GM12878 (cell line): ENCODE data around the gene RGPD6.
"Not testable (repeated sequence)": the region's sequence is repeated elsewhere in the genome, so short reads cannot be mapped to it uniquely, and the experiment has no call there.

Experiments
- CEBPB ChIP-seq, 2 experiments: fragments of 150-350 bp in 1 of 2; IDR thresholded peaks; 2 replicates each; pipeline ENCODE4 v1.6.1; 2012 to 2014; ENCODE audit warnings: low read depth in 2 of 2, low read length in 2 of 2, borderline replicate concordance in 1 of 2, inconsistent platforms in 1 of 2
- CREB1 ChIP-seq: IDR thresholded peaks from 2 replicates; pipeline ENCODE4 v1.6.1; 2012; ENCODE audit warnings: low read depth, mild to moderate bottlenecking, inconsistent platforms
- ETV6 ChIP-seq, 2 experiments: fragments of 450-650 bp in 1 of 2; IDR thresholded peaks in 1 of 2; conservative IDR thresholded peaks in 1 of 2; 2 replicates each; pipeline ENCODE4 v1.6.1; 2014; ENCODE audit warnings: antibody characterized with exemption in 1 of 2, borderline replicate concordance in 1 of 2, low read depth in 1 of 2, mild to moderate bottlenecking in 1 of 2, moderate library complexity in 1 of 2
- HDAC2 ChIP-seq: fragments of 200-600 bp; sonication (generic); IDR thresholded peaks from 2 replicates; pipeline ENCODE4 v1.6.1; 2017
- HDGF ChIP-seq: fragments of 450-650 bp; IDR thresholded peaks from 2 replicates; pipeline ENCODE4 v1.6.1; 2016; ENCODE audit warnings: antibody characterized with exemption
- NR2C2 ChIP-seq: IDR thresholded peaks from 2 replicates; pipeline ENCODE4 v1.6.1; 2011; ENCODE audit warnings: borderline replicate concordance, low read depth; ENCODE audit not compliant: control insufficient read depth, insufficient read length
- SREBF2 ChIP-seq: IDR thresholded peaks from 2 replicates; pipeline ENCODE4 v1.6.1; 2012; ENCODE audit warnings: mild to moderate bottlenecking, low read length
- TBL1XR1 ChIP-seq: IDR thresholded peaks from 2 replicates; pipeline ENCODE4 v1.6.1; 2012; ENCODE audit warnings: low read depth, low read length, improper control_type of control experiment
- TF ChIP-seq, protein P1 (sequence below): IDR thresholded peaks from 2 replicates; pipeline ENCODE4 v1.6.1; 2012; ENCODE audit warnings: low read depth, low read length, improper control_type of control experiment
- TF ChIP-seq, protein P2 (sequence below): fragments of 450-650 bp; IDR thresholded peaks from 2 replicates; pipeline ENCODE4 v1.6.1; 2016; ENCODE audit warnings: mild to moderate bottlenecking
- TF ChIP-seq, protein P3 (sequence below), 3 experiments: IDR thresholded peaks in 2 of 3; conservative IDR thresholded peaks in 1 of 3; 2 replicates each; pipeline ENCODE4 v1.5.1; 2011; ENCODE audit warnings: low read depth in 3 of 3, low read length in 3 of 3, mild to moderate bottlenecking in 3 of 3, control low read depth in 2 of 3, moderate library complexity in 2 of 3, inconsistent platforms in 1 of 3, mixed read lengths in 1 of 3; ENCODE audit not compliant: control insufficient read depth in 2 of 3, insufficient read depth in 1 of 3; ENCODE audit errors: extremely low read depth in 1 of 3
- TF ChIP-seq, protein P4 (sequence below): IDR thresholded peaks from 2 replicates; pipeline ENCODE4 v1.6.1; 2012; ENCODE audit warnings: low read depth, low read length, improper control_type of control experiment
- TF ChIP-seq, protein P5 (sequence below): IDR thresholded peaks from 2 replicates; pipeline ENCODE4 v1.6.1; 2011; ENCODE audit warnings: mild to moderate bottlenecking, low read depth, low read length, moderate library complexity; ENCODE audit not compliant: insufficient replicate concordance

DNA sequence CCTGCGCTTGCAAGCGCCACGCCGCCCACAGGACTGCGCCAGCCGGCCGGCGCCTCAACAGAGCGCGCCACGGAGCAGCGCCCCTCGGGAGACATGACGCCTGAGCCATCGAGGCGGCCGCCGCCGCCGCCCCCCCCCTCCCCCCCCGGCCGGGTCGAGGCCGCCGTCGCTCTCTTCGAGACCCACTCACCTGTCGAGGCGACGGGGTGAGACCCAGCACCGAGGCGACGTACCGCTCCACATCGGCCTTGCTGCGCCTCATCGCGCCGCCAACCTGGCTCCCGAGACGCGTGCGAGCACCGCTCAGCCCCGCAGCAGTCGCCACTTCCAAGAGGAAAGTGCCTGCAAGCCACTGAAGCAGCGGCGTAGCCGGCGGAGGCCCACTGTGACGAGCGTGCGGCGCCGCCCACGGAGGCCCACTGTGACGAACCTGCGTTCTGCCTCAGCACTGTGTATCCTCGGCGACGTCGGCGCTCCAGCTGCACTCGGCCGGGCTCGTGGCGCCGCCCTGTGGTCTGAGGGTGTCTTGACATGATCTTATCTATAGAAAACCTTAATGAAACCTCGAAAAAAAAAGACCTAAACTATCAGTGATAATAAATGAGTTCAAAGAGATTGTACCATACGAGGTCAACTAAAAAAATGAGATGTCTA is at the start of gene RGPD6:
- TF ChIP-seq, protein P1, sequence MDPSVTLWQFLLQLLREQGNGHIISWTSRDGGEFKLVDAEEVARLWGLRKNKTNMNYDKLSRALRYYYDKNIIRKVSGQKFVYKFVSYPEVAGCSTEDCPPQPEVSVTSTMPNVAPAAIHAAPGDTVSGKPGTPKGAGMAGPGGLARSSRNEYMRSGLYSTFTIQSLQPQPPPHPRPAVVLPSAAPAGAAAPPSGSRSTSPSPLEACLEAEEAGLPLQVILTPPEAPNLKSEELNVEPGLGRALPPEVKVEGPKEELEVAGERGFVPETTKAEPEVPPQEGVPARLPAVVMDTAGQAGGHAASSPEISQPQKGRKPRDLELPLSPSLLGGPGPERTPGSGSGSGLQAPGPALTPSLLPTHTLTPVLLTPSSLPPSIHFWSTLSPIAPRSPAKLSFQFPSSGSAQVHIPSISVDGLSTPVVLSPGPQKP: not testable (repeated sequence)
- TF ChIP-seq TBL1XR1; SREBF2; CREB1; ETV6 (conservative IDR thresholded peaks at IDR 0.05 in 1 of 2, IDR thresholded peaks at IDR 0.05 in 1 of 2; ENCODE audit: borderline replicate concordance in 1 of 2, low read depth in 1 of 2); CEBPB (IDR thresholded peaks at IDR 0.05; ENCODE audit: borderline replicate concordance in 1 of 2, low read depth in 2 of 2, low read length in 2 of 2); NR2C2; HDGF; HDAC2: not testable (repeated sequence)
- TF ChIP-seq, protein P2, sequence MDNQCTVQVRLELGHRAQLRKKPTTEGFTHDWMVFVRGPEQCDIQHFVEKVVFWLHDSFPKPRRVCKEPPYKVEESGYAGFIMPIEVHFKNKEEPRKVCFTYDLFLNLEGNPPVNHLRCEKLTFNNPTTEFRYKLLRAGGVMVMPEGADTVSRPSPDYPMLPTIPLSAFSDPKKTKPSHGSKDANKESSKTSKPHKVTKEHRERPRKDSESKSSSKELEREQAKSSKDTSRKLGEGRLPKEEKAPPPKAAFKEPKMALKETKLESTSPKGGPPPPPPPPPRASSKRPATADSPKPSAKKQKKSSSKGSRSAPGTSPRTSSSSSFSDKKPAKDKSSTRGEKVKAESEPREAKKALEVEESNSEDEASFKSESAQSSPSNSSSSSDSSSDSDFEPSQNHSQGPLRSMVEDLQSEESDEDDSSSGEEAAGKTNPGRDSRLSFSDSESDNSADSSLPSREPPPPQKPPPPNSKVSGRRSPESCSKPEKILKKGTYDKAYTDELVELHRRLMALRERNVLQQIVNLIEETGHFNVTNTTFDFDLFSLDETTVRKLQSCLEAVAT: not testable (repeated sequence)
- TF ChIP-seq, protein P3, sequence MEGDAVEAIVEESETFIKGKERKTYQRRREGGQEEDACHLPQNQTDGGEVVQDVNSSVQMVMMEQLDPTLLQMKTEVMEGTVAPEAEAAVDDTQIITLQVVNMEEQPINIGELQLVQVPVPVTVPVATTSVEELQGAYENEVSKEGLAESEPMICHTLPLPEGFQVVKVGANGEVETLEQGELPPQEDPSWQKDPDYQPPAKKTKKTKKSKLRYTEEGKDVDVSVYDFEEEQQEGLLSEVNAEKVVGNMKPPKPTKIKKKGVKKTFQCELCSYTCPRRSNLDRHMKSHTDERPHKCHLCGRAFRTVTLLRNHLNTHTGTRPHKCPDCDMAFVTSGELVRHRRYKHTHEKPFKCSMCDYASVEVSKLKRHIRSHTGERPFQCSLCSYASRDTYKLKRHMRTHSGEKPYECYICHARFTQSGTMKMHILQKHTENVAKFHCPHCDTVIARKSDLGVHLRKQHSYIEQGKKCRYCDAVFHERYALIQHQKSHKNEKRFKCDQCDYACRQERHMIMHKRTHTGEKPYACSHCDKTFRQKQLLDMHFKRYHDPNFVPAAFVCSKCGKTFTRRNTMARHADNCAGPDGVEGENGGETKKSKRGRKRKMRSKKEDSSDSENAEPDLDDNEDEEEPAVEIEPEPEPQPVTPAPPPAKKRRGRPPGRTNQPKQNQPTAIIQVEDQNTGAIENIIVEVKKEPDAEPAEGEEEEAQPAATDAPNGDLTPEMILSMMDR (IDR thresholded peaks at IDR 0.05 in 2 of 3, conservative IDR thresholded peaks at IDR 0.05 in 1 of 3; ENCODE audit: control insufficient read depth in 2 of 3, extremely low read depth in 1 of 3, insufficient read depth in 1 of 3, low read depth in 3 of 3, low read length in 3 of 3): not testable (repeated sequence)
- TF ChIP-seq, protein P4, sequence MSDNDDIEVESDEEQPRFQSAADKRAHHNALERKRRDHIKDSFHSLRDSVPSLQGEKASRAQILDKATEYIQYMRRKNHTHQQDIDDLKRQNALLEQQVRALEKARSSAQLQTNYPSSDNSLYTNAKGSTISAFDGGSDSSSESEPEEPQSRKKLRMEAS: not testable (repeated sequence)
- TF ChIP-seq, protein P5, sequence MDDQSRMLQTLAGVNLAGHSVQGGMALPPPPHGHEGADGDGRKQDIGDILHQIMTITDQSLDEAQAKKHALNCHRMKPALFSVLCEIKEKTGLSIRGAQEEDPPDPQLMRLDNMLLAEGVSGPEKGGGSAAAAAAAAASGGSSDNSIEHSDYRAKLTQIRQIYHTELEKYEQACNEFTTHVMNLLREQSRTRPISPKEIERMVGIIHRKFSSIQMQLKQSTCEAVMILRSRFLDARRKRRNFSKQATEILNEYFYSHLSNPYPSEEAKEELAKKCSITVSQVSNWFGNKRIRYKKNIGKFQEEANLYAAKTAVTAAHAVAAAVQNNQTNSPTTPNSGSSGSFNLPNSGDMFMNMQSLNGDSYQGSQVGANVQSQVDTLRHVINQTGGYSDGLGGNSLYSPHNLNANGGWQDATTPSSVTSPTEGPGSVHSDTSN: not testable (repeated sequence)
